NCI-H1694 (cell line): ENCODE measurements around the gene YY1.
"Not testable (repeated sequence)": the region's sequence is repeated elsewhere in the genome, so short reads cannot be mapped to it uniquely, and the experiment has no call there.

Experiments
- DNase-seq: peaks from one replicate; lab custom pipeline; 2025; lab: John Stamatoyannopoulos, UW

YY1 gene

DNA sequence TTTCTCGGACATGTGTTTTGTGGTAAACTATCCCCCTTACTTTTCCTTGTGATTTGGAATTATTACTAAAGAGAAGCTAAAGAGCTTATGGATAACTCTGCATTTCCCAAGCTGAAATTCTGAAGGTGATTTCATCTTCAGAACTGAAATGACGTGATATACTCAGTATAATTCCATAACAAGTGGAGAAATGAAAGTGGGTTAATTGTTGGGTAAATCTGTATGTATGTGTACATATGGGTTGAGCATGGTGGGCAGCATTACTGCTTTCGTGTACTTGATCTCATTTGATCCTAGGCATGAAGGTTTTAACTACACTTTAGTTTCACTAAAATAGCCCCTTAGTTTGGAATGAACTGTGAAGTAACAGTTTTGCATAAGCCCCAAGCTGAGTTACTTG is 4.1 kb downstream of the YY1 start:
- DNase-seq, result no peak

DNA sequence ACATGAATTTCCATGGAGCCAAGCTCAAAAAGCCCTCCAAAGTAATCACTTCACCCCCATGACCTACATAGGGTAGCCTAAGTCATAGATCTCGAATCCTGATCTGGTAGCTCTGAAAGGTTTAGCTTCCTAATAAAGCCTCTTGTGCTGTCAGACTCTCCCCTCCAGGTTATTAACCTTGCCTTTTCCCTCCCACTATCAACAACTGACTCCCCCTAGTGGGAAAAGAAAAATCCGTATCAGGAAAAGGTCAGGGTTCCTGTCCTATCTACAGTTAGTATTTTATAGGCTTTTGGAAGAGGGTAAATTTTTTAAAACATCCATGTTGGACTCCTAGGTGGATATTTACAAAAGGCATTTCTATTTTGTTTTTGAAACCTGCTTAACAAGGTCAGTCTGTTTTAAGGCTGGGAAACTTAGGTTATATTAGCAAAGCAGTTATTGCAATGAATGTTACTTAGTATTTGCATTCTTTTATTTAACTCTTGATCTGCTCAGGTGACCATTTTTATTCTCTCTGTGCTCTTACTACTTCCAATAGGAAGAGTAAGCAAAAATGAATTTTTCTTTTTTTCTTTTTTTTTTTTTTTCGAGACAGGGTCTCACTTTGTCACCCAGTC is 8.0 kb downstream of the YY1 start:
- DNase-seq, result peak; percentile 95

DNA sequence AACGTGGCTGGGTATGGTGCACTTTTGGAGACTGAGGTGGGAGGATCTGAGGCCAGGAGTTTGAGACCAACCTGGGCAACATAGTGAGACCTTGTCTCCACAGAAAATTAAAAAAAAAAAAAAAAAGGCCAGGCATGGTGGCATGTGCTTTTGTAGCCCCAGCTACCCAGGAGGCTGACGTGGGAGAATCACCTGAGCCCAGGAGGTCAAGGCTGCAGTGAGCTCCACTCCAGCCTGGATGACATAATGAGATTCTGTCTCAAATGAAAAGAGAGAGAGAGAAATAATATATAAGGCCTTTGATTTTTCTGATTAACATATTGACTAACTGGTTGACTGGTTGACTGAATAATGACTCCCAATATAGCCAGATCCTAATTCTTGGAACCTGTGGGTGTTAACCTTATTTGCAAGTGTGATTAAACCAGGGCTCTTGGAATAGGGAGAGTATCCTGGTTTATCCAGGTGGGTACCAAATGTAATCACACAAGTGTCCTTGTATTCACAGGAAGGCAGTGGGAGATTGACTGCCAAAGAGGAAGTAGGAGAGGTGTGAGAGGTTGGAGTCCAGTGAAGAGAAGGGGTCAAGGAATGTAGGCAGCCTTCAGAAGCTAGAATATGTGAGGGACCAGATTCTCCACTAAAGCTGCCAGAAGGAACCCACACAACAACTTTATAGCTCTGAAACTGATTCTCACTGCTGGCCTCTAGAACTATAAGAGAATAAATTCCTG is 12.0 kb downstream of the YY1 start:
- no peak for DNase-seq

DNA sequence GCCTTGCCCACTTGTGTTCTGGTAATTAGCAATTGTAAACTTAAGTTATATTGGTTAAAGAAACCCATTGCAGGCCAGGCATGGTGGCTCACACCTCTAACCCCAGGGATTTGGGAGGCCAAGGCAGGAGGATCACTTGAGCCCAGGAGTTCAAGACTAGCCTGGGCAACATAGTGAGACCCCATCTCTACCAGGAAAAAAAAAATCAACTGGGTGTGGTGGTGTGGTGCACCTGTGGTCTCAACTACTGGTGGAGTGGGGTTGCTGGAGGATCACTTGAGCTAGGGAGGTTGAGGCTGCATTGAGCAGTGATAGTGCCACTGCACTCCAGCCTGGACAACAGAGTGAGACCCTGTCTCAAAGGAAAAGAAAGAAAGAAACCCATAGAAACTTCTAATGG is 13.7 kb downstream of the YY1 start:
- DNase-seq, result no peak

DNA sequence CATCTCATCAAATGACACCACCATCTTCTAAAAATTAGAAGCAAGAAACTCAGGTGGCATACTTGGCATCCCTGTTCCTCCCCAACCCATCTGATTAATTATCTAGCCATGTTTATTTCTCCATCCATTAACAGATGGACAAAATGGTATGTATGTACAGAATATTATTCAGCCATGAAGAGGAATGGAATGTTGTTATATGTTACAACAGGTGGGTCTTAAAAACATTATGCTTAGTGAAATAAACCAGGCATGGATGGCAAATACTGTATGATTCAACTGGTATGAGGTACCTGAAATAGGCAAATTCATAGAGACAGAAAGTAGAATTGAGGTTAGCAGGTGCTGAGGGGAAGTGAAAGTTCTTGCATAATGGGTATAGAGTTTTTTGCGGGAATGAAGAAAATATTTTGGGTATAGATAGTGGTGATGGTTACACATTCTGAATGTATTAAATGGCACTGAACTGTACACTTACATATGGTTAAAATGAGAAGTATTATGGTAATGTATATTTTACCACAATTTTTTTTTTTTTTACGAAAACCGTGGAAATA is 17.5 kb downstream of the YY1 start:
- no peak for DNase-seq

DNA sequence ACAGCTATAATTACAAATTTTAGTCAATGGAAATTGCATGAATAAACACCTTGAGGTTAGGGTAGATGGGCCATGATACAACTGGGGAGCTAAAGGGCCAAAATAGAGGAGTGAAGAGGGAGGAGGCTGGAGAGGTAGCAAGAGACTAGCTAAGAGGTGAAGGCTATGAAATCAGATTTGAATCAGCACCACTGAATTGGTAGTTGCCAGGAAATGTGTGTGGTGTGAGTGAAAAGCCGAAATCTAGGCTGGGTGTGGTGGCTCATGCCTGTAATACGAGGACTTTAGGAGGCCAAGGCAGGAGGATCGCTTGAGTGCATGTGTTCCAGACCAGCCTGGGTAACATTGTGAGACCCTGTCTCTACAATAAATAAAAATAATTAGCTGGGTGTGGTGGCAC is 22.7 kb downstream of the YY1 start:
- no peak for DNase-seq

DNA sequence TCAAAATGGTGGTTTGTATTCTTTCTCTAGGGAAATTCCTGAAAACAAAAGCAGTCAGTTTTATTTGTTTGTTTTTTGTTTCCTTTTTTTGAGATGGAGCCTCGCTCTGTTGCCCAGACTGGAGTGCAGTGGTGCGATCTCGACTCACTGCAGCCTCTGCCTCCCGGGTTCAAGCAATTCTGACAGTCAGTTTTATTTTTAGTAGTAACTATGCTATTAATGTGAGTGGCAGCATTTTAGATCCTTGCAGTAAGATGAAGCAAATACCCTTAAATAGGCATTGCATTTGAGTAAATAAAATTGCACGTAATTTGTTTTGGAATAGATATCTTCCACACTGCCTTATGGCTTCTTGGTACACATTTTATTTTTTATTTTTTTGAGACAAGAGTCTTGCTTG is 23.6 kb downstream of the YY1 start:
- no peak for DNase-seq

DNA sequence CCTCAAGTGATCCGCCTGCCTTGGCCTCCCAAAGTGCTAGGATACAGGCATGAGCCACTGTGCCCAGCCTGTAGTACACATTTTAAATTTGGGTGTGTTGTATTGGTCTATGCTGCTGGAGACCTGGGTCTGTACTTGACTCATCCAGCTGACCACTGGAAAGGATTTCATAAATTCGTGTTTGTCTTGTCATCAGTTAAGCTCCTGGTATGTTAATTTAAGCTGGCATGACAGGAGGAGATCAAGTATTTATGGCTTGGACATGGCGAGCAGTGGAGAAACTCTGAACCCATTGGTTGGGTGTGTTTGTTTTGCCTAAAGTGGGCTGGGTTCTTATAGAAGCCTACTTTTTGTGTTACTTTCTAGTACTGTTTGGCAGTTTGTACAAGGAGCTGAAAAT is 24.2 kb downstream of the YY1 start:
- DNase-seq, result no peak

DNA sequence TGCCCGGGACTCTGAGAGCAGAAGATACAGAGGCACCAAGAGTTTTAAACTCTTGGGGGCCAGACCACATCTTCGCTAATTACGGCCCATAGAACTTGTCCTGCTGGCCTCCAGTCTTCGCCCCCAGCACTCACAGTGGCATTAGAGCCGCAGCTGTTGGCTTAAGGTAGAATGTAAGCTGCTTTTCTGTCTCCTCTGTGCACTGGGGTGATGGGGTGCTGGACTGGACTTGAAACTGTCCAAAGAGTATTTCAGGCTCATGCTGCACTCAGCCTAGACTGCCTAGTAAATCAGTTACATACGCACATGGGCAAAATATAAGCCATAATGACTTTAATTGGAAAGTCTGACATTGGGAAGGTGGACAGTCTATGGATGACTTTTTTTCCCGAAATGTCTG is 29.0 kb downstream of the YY1 start:
- DNase-seq, result no peak

DNA sequence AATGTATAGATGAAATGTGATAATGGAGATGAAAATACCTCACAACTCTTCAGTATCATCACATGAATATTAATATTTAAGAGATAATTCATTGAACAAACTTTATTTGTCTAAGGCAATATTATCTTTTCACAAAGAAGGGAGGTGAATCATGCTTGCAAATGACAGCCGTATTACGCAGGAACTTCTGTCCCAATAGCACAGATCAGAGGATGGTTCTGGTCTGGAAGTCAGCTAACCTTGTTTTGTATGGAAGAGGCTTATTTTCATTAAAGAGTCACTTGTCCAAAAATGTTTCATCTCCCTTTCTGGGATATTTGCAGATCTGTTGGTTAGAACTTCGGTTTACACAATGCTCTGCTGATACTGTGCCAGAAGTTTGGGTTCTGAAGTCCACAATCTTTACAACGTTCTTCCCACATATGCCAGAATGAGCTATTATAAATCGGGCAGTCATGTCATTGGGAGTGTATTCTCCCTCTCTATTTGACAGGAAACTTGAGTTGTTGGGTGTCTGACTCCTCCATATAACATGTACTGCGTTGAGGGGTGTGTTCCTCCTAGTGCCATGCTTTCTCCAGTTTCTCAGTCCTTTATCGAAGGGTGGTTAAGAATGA is 29.8 kb downstream of the YY1 start:
- no peak for DNase-seq

DNA sequence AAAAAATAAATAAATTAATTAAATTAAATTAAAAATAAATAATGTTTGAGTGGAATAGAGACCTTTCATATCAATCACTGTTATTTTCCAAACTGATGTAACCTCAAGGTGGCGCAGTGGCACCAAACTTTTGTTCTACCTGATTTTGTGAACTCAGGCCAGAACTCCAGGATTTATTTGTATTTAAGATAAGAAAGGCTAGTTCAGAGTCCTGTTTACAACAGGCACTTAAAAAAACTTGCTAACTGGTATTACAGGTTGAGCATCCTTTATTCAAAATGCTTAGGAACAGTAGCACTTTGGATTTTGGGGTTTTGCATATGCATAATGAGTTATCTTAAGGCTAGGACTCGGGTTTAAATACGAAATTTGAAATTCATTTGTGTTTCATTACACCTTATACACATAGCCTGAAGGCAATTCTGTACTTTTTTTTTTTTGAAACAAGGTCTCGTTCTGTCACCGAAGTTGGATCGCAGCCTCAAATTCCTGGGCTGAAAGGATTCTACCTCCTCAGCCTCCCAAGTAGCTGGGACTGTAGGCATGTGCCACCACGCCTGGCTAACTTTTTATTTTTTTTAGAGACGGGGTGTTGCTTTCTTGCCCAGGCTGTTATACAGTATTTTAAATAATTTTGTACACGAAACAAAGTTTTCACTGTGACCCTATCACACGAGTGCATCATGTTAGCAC is 32.4 kb downstream of the YY1 start:
- peak; percentile 38 for DNase-seq

DNA sequence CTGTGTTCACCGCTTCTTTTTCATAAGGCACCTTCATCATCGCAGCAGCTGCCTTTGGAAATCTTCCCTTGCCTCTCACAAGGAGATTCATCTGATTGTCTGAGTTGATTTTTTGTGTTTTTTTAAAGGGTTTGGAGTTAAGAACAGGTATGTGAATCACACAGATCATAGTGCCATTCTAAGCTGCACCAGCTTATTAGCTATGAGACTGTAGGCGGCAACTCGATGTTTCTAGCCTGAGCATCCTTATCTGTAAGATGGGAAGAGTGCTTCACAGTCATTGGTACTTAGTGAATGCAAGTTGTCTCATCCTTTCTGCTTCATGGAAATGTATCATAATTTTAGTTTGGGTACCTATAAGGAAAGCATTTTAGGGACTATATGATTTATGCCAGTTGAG is 35.3 kb downstream of the YY1 start:
- no peak for DNase-seq

DNA sequence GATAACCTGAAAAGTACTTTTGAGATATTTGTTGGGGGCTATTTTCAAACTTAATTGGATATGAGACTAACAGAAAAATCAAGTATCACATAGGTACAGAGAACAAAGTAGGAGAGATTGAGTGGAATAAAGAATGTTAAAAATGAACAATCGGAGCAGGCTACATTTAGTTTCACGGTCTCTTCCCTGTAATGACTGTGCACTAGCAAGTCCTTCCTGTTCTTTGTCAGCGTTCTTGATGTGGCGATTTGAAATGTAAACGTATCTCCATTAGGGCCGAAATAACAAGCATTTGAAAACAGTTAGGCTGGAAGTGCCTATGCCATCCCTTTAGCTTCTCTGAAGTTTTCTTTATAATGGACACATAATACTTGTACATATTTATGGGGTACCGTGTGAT is 36.3 kb downstream of the YY1 start:
- no peak for DNase-seq

DNA sequence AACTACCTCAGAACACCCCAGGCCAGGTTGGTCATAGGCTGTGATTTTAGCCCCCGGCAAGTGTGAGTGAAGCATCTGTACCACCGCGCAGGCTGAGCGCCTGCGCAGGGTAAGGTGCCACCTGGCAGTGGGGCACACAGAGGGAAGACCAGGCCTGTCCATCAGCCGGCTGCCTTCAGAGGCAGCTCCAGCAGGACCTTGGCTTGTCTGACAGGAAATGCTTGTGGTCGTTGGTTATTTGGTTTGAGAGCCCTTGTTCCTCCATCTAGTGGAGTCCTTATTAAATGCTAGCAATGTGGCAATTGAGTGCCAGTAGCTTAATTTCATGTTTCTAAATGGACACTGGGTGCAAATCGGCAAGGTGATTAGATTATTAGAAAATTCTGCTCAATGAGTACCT is 39.8 kb downstream of the YY1 start:
- DNase-seq, result no peak

DNA sequence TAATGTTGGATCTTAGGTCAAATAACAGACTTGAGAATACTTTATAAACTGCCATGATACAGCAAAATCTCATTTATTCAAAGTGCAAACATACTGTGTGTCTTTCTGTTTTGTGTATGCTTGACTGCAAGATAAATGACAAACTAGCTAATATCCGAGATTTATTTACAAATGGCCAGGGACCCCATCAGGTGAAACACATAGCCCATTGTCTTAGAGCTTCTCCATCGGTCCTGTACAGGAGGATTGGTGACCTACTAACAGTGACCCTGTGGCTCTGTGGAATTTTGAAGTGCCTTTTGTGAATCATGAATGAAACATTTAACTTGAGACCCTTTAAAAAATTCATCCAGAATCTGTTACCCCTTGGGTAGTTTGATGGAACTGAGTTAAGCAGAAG is 40.2 kb downstream of the YY1 start:
- DNase-seq, result no peak

DNA sequence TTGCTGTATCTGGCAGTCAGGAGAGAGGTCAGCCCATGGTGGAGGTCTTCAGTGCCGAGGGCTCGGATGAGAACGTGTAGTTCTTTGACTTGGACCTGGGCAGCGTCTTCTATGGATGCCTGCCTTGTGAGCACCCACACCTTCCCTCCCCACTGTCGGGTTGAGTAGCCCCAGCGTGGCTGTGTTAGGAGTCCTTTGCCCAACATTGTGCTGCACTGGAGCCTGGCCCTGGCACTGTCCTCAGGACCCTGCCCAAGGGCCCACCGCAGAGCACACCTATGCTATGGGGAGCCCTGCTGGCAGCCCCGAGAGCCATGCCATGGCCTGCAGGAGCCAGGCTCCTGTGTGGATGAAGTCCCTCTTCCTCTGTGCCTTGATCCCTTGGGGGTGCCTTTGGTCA is 40.6 kb downstream of the YY1 start:
- no peak for DNase-seq

DNA sequence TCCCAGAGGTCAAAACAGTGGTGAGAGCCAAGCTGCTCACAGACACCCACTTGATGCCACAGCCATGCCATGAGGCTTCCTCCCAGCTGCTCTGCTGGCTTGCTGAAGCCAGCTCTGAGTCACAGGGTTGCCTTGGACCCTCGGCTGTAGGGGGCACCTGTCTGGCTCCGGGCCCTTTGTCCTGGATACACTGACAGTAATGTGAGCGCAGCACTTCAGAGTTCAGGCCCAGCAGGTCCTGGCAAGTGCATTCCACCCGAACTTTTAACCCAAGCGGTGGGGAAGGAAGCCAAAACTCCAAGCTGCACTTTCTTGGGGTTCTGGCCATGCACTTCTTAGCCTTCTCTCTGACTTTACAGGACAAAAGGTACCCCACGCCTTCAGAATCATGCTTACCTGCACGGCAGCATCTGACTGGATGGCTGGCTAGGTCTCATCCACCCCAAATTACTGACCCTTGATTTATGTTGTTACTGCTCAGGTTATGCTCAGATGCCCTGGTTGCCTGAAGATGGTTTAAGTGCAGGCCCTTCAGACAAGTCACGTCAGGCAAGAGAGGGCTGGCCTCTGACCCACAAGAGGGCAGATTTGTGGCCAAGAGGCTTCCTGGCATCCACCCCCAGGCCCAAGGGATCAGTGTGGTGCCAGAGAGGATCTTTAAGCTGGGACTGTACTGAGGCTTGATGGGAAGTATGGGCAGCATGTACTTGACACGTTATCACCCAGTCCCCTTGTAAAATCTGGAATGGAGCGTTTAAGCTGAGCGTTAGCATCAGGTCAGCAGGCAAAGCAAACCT is 42.5 kb downstream of the YY1 start:
- no peak for DNase-seq

DNA sequence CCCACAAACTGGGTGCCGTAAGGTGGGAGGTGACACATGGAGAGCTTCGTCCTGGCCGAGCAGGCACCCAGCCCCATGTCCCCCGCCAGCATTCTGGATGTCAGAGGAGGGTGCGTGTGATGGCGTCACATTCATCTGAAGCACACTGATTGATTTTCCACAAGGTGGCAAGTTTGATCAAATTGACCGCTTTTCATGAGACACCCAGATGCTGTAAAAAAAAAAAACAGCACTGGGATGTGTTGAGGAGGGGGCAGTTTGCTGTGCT is 43.1 kb downstream of the YY1 start:
- no peak for DNase-seq

DNA sequence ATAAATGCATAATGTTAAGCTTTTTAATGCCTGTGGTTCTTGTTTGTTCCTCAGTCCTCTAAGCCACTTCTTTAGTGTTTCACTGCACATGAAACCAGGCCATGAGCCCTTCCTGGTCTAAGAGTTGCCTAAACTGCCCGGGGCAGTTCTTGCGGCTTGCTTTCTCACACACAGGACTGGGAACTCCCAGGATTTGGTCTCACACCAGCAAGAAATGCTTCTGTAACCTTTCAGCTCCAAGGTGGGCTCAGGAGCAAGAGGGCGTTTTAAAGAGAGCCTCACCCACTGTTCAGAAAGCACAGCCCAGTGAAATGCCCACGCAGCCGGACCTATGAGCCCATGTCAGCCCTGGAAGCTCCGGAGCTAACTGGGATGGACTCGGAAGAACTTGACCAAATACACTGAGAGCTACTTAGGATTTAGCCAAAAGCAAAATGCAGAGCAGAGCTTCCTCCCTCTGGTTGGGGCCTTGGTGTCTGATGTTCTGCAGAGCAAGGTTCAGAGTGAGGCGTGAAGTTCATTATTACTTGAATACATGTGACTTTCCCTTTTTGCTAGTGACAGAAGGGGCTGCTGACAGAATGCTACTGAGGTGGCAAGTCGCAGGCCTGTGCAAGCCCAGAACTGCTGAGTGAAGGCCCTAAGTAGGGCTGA is 43.9 kb downstream of the YY1 start:
- DNase-seq, result no peak

DNA sequence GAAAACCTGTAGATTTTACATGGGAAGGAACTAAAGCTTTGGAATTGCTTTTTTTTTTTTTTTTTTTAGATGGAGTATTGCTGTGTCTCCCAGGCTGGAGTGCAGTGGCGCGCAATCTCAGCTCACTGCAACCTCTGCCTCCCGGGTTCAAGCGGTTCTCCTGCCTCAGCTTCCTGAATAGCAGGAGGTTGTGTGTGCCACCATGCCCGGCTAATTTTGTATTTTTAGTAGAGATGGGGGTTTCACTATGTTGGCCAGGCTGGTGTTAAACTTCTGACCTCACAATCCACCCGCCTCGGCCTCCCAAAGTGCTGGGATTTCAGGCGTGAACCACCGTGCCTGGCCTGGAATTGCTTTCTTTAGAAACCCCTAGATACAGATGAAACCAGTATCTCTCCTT is 44.5 kb downstream of the YY1 start:
- DNase-seq, result not testable (repeated sequence)

DNA sequence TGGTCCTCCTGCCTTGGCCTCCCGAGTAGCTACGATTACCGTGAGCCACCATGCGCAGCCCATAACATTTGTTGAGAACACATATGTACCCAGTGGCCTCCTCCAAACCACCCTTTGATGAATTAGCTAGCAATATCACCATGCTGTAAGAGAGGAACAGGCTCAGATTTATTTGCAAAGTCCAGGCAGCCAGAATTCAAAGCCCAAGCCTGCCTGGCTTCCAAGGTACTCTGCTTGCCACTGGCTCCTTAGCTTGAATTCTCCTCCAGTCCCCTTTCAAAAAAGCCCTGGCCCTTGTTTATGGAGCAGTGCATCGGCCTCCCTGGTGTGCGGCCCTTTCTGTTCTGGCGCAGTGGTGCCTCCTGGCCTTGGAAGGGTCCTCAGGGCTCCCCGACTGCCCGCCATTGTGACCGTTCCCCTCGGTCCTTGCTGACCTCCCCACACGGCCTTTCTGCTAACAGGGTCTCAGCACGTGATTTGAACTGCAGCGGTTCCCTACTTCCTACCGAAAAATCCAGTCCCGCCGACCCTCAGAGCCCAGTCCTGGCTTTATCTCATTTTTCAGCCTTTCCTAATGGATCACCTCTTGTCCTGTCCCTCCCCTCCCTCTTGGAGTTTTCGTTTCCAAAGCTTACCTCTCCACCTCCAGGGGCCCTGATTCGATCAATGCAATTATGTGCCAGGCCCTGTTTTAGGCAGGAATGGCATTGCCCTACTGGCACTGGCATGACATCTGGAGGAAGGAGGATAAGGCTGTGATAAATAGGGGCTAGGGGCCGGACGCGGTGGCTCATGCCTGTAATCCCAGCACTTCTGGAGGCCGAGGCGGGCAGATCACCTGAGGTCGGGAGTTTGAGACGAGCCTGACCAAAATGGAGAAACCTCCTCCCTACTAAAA is 45.3 kb downstream of the YY1 start:
- no peak for DNase-seq
